ENCODE data around the gene ERP27.

DNA sequence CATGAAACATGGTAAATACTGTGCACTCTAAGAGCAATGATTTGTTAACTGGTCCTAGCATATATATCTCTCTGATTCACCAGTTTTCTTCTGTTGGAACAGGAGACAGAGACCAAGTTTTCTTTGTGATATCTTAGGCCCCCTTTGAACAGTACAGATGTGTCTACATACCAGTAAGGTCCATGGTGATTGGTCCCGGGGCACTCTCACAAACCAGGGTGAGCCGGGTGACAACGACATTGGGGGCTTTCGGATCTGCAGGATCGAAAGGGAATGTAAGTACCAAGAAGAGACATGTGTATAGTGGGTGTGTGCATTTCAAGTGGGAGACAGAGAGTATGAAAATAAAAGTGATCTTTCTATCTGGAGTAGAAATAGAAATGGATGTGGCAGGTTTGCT, 11.3 kb upstream of the ERP27 start:
- TF ChIP-seq, protein P1, sequence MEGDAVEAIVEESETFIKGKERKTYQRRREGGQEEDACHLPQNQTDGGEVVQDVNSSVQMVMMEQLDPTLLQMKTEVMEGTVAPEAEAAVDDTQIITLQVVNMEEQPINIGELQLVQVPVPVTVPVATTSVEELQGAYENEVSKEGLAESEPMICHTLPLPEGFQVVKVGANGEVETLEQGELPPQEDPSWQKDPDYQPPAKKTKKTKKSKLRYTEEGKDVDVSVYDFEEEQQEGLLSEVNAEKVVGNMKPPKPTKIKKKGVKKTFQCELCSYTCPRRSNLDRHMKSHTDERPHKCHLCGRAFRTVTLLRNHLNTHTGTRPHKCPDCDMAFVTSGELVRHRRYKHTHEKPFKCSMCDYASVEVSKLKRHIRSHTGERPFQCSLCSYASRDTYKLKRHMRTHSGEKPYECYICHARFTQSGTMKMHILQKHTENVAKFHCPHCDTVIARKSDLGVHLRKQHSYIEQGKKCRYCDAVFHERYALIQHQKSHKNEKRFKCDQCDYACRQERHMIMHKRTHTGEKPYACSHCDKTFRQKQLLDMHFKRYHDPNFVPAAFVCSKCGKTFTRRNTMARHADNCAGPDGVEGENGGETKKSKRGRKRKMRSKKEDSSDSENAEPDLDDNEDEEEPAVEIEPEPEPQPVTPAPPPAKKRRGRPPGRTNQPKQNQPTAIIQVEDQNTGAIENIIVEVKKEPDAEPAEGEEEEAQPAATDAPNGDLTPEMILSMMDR (conservative IDR thresholded peaks at IDR 0.05), result no peak
- no peak for TF ChIP-seq ZFX (IDR thresholded peaks at IDR 0.05)
